DOHH2 (cell line): Measurements from ENCODE around the gene VASH1.

ENCODE experiments used
- H3F3A ChIP-seq: fragments of 200-600 bp; sonication (generic), shearing (Covaris generic); 2 replicates; pipeline ENCODE4 v1.6.0; 2016; ENCODE audit warnings: antibody characterized with exemption, mild to moderate bottlenecking; ENCODE audit not compliant: control insufficient read depth, insufficient read depth
- H3K27ac ChIP-seq: fragments of 200-600 bp; sonication (generic); 2 replicates; pipeline ENCODE4 v1.5.1; 2014; ENCODE audit warnings: low read depth, mild to moderate bottlenecking, low read length, moderate library complexity
- H3K27me3 ChIP-seq: fragments of 200-600 bp; sonication (generic); 2 replicates; pipeline ENCODE4 v1.6.1; 2014; ENCODE audit warnings: mild to moderate bottlenecking, low read length, mixed read lengths; ENCODE audit not compliant: control insufficient read depth
- H3K36me3 ChIP-seq: fragments of 200-600 bp; sonication (generic); 2 replicates; pipeline ENCODE4 v1.6.1; 2014; ENCODE audit warnings: mild to moderate bottlenecking, low read length, moderate library complexity, mixed read lengths; ENCODE audit not compliant: control insufficient read depth
- H3K4me1 ChIP-seq: fragments of 200-600 bp; sonication (generic); 2 replicates; pipeline ENCODE4 v1.6.1; 2014; ENCODE audit warnings: mild to moderate bottlenecking, low read length, mixed read lengths; ENCODE audit not compliant: control insufficient read depth
- H3K4me2 ChIP-seq: fragments of 200-600 bp; sonication (generic); 2 replicates; pipeline ENCODE4 v1.6.0; 2014; ENCODE audit warnings: mild to moderate bottlenecking, low read length, moderate library complexity
- H3K4me3 ChIP-seq: fragments of 200-600 bp; sonication (generic); 2 replicates; pipeline ENCODE4 v1.5.1; 2014; ENCODE audit warnings: mild to moderate bottlenecking, low read length, mixed read lengths
- H3K79me2 ChIP-seq: fragments of 200-600 bp; sonication (generic); 2 replicates; pipeline ENCODE4 v1.6.1; 2014; ENCODE audit warnings: mild to moderate bottlenecking, low read length, mixed read lengths; ENCODE audit not compliant: control insufficient read depth
- H3K9me2 ChIP-seq: fragments of 200-600 bp; sonication (generic); replicated peaks from 2 replicates; pipeline ENCODE4 v1.6.1; 2014; ENCODE audit warnings: mild to moderate bottlenecking, low read length, mixed read lengths; ENCODE audit not compliant: control insufficient read depth
- H3K9me3 ChIP-seq: fragments of 200-600 bp; sonication (generic); 2 replicates; pipeline ENCODE4 v1.6.1; 2014; ENCODE audit warnings: antibody characterized with exemption, low read length, mixed read lengths; ENCODE audit not compliant: control insufficient read depth, insufficient read depth
- H4K20me1 ChIP-seq: fragments of 200-600 bp; sonication (generic); 2 replicates; pipeline ENCODE4 v1.6.0; 2014; ENCODE audit warnings: low read depth, mild to moderate bottlenecking, antibody characterized with exemption, low read length, moderate library complexity; ENCODE audit not compliant: control insufficient read depth, insufficient read depth
- CTCF ChIP-seq: fragments of 200-600 bp; sonication (generic); IDR thresholded peaks from one replicate; pipeline ENCODE4 v1.5.1; 2014; ENCODE audit warnings: antibody characterized with exemption, mild to moderate bottlenecking, low read depth, low read length; ENCODE audit not compliant: poor library complexity, severe bottlenecking
- EZH2phosphoT487 ChIP-seq: fragments of 200-600 bp; sonication (generic); IDR thresholded peaks from 2 replicates; pipeline ENCODE4 v1.6.1; 2017; ENCODE audit warnings: borderline replicate concordance, mild to moderate bottlenecking, antibody characterized with exemption, low read length, moderate library complexity, mixed read lengths

The VASH1 gene

GRCh38 chr14:76827696-76828296 lies 66.5 kb downstream of the VASH1 start:
- Histone ChIP-seq H3K4me2 (no peak overlapping the region), H3K79me2 (no peaks in the 10 kb centered on the region), H4K20me1 (no peaks in the 10 kb centered on the region; the same call in 1 of the 2 replicates), H3K27ac (no peak overlapping the region), H3K36me3 (no peaks in the 10 kb centered on the region), H3F3A (no peaks in the 10 kb centered on the region), H3K9me2 (no peaks in the 10 kb centered on the region), H3K4me1 (no peaks in the 10 kb centered on the region), H3K9me3 (no peaks in the 10 kb centered on the region), H3K27me3 (peaks cover 30% of the 10 kb centered on the region), H3K4me3 (no peak overlapping the region)
- TF ChIP-seq EZH2phosphoT487 = no peak
- no peak for TF ChIP-seq CTCF

GRCh38 chr14:76828339-76829012 lies 67.2 kb downstream of the VASH1 start:
- Histone ChIP-seq H3K36me3 (no peaks in the 10 kb centered on the region), H3K4me2 (no peak overlapping the region), H4K20me1 (no peaks in the 10 kb centered on the region; the same call in 1 of the 2 replicates), H3F3A (no peaks in the 10 kb centered on the region), H3K4me3 (no peak overlapping the region), H3K27me3 (peaks cover 27% of the 10 kb centered on the region), H3K9me3 (no peaks in the 10 kb centered on the region), H3K79me2 (no peaks in the 10 kb centered on the region), H3K9me2 (no peaks in the 10 kb centered on the region), H3K27ac (no peak overlapping the region), H3K4me1 (no peaks in the 10 kb centered on the region)
- TF ChIP-seq CTCF (no peak), EZH2phosphoT487 (no peak)

GRCh38 chr14:76829013-76829365 lies 67.7 kb downstream of the VASH1 start:
- H3K4me1 ChIP-seq = no peaks in the 10 kb centered on the region
- H3K27ac ChIP-seq = no peak overlapping the region

More at GRCh38 chr14:76829013-76829365, 67.7 kb downstream of the VASH1 start:
- TF ChIP-seq CTCF (no peak), EZH2phosphoT487 (no peak)
- no peaks in the 10 kb centered on the region for H3K79me2 ChIP-seq
- no peak overlapping the region for H3K4me3 ChIP-seq
- no peak overlapping the region for H3K4me2 ChIP-seq
- H4K20me1 ChIP-seq = no peaks in the 10 kb centered on the region; the same call in 1 of the 2 replicates
- H3F3A ChIP-seq = no peaks in the 10 kb centered on the region
- H3K27me3 ChIP-seq = peaks cover 27% of the 10 kb centered on the region
- H3K36me3 ChIP-seq = no peaks in the 10 kb centered on the region
- no peaks in the 10 kb centered on the region for H3K9me3 ChIP-seq
- no peaks in the 10 kb centered on the region for H3K9me2 ChIP-seq
